GM19438 (cell line): ENCODE data around the gene HDDC3.
A peak's percentile ranks its signal among the peaks of the same experiment; 100 is the strongest.
"Not testable (repeated sequence)": the region's sequence is repeated elsewhere in the genome, so short reads cannot be mapped to it uniquely, and the experiment has no call there.

ENCODE experiments used
- ATAC-seq: cut with Tn5 transposase; IDR thresholded peaks from one replicate; pipeline ENCODE4 v1.9.1; 2021; ENCODE audit warnings: low read depth; ENCODE audit not compliant: unreplicated experiment

HDDC3 gene

GRCh38 chr15:90911906-90912769, 20.2 kb downstream of the HDDC3 start:
- no peak for ATAC-seq

- no peak for ATAC-seq
Measured at GRCh38 chr15:90911302-90911623, 21.1 kb downstream of the HDDC3 start.

GRCh38 chr15:90910441-90911301, 21.7 kb downstream of the HDDC3 start:
- ATAC-seq = no peak

GRCh38 chr15:90909976-90910375, 22.4 kb downstream of the HDDC3 start:
- no peak for ATAC-seq

- not testable (repeated sequence) for ATAC-seq
Measured at GRCh38 chr15:90909449-90909848, 22.9 kb downstream of the HDDC3 start.

- ATAC-seq = no peak
Measured at GRCh38 chr15:90907838-90908507, 24.4 kb downstream of the HDDC3 start.

GRCh38 chr15:90907051-90907660, 25.2 kb downstream of the HDDC3 start:
- ATAC-seq = no peak

GRCh38 chr15:90906181-90906849, 26.0 kb downstream of the HDDC3 start:
- ATAC-seq = no peak

- ATAC-seq = no peak
Measured at GRCh38 chr15:90905306-90906180, 26.8 kb downstream of the HDDC3 start.

GRCh38 chr15:90904746-90905145, 27.6 kb downstream of the HDDC3 start:
- ATAC-seq = no peak

- ATAC-seq = no peak
Measured at GRCh38 chr15:90903733-90904536, 28.4 kb downstream of the HDDC3 start.

- peak; percentile 61 for ATAC-seq
Measured at GRCh38 chr15:90902840-90903732, 29.3 kb downstream of the HDDC3 start, which contains the start of gene MAN2A2. Gene MAN2A2 (plus strand): TSS chr15:90903302. CDS start chr15:90904208, 906 bp downstream.

GRCh38 chr15:90902040-90902839, 30.1 kb downstream of the HDDC3 start:
- peak; percentile 61 for ATAC-seq

- ATAC-seq = no peak
Measured at GRCh38 chr15:90901175-90902039, 30.9 kb downstream of the HDDC3 start.

GRCh38 chr15:90897131-90897655, 35.2 kb downstream of the HDDC3 start:
- ATAC-seq = peak; percentile 61
